Rectal smooth muscle tissue (tissue), 1 donor: Measurements from ENCODE around the gene PNPLA1.

Source experiments
- H3K27ac ChIP-seq: one replicate; pipeline ENCODE4 v1.7.0; 2013; ENCODE audit warnings: low read depth, low read length, inconsistent platforms
- H3K27me3 ChIP-seq: one replicate; pipeline ENCODE4 v1.7.0; 2013; ENCODE audit warnings: low read length; ENCODE audit not compliant: control insufficient read depth, insufficient read depth
- H3K36me3 ChIP-seq: one replicate; pipeline ENCODE4 v1.7.0; 2013; ENCODE audit warnings: low read length; ENCODE audit not compliant: control insufficient read depth, insufficient read depth
- H3K4me1 ChIP-seq: one replicate; pipeline ENCODE4 v1.7.0; 2013; ENCODE audit warnings: low read length; ENCODE audit not compliant: control insufficient read depth, insufficient read depth
- H3K4me3 ChIP-seq: one replicate; pipeline ENCODE4 v1.7.0; 2013; ENCODE audit warnings: low read length
- H3K9ac ChIP-seq: one replicate; pipeline ENCODE4 v1.7.0; 2013; ENCODE audit warnings: low read length

Gene PNPLA1

GRCh38 chr6:36235309-36235708 lies 34.6 kb upstream of the PNPLA1 start:
- Histone ChIP-seq H3K27ac (no peak overlapping the region), H3K36me3 (peaks cover 8% of the 10 kb centered on the region), H3K4me1 (no peaks in the 10 kb centered on the region), H3K4me3 (no peak overlapping the region), H3K9ac (no peak overlapping the region), H3K27me3 (no peaks in the 10 kb centered on the region)

- Histone ChIP-seq H3K36me3 (peaks cover 7% of the 10 kb centered on the region), H3K27me3 (no peaks in the 10 kb centered on the region), H3K9ac (no peak overlapping the region), H3K27ac (no peak overlapping the region), H3K4me1 (no peaks in the 10 kb centered on the region), H3K4me3 (no peak overlapping the region)
Measured at GRCh38 chr6:36235862-36236261, 34.0 kb upstream of the PNPLA1 start.

GRCh38 chr6:36239774-36240173 lies 30.1 kb upstream of the PNPLA1 start:
- H3K36me3 ChIP-seq = no peaks in the 10 kb centered on the region
- no peak overlapping the region for H3K4me3 ChIP-seq
- H3K27me3 ChIP-seq = no peaks in the 10 kb centered on the region
- no peaks in the 10 kb centered on the region for H3K4me1 ChIP-seq
- H3K9ac ChIP-seq = no peak overlapping the region
- H3K27ac ChIP-seq = no peak overlapping the region

GRCh38 chr6:36241728-36242127 lies 28.1 kb upstream of the PNPLA1 start:
- H3K9ac ChIP-seq = no peak overlapping the region
- H3K27me3 ChIP-seq = no peaks in the 10 kb centered on the region
- no peak overlapping the region for H3K27ac ChIP-seq
- no peaks in the 10 kb centered on the region for H3K4me1 ChIP-seq
- no peak overlapping the region for H3K4me3 ChIP-seq
- no peaks in the 10 kb centered on the region for H3K36me3 ChIP-seq

GRCh38 chr6:36242161-36242560 lies 27.7 kb upstream of the PNPLA1 start:
- no peak overlapping the region for H3K4me3 ChIP-seq
- no peaks in the 10 kb centered on the region for H3K36me3 ChIP-seq
- H3K4me1 ChIP-seq = no peaks in the 10 kb centered on the region
- H3K9ac ChIP-seq = no peak overlapping the region
- H3K27me3 ChIP-seq = no peaks in the 10 kb centered on the region
- H3K27ac ChIP-seq = no peak overlapping the region

GRCh38 chr6:36242626-36243025 lies 27.2 kb upstream of the PNPLA1 start:
- Histone ChIP-seq H3K4me3 (no peak overlapping the region), H3K27me3 (no peaks in the 10 kb centered on the region), H3K36me3 (no peaks in the 10 kb centered on the region), H3K9ac (no peak overlapping the region), H3K4me1 (no peaks in the 10 kb centered on the region), H3K27ac (no peak overlapping the region)

GRCh38 chr6:36243562-36244212 lies 26.2 kb upstream of the PNPLA1 start:
- H3K4me3 ChIP-seq = no peak overlapping the region
- no peaks in the 10 kb centered on the region for H3K4me1 ChIP-seq
- no peak overlapping the region for H3K9ac ChIP-seq
- H3K36me3 ChIP-seq = no peaks in the 10 kb centered on the region
- no peak overlapping the region for H3K27ac ChIP-seq
- no peaks in the 10 kb centered on the region for H3K27me3 ChIP-seq

- no peak overlapping the region for H3K9ac ChIP-seq
- H3K4me1 ChIP-seq = no peaks in the 10 kb centered on the region
- no peak overlapping the region for H3K4me3 ChIP-seq
- H3K27ac ChIP-seq = no peak overlapping the region
- no peaks in the 10 kb centered on the region for H3K36me3 ChIP-seq
- no peaks in the 10 kb centered on the region for H3K27me3 ChIP-seq
Measured at GRCh38 chr6:36244641-36245280, 25.1 kb upstream of the PNPLA1 start.

- no peak overlapping the region for H3K4me3 ChIP-seq
- no peaks in the 10 kb centered on the region for H3K36me3 ChIP-seq
- H3K27me3 ChIP-seq = no peaks in the 10 kb centered on the region
- H3K4me1 ChIP-seq = no peaks in the 10 kb centered on the region
- no peak overlapping the region for H3K27ac ChIP-seq
- H3K9ac ChIP-seq = no peak overlapping the region
Measured at GRCh38 chr6:36245572-36246061, 24.2 kb upstream of the PNPLA1 start.

GRCh38 chr6:36246506-36247268 lies 23.2 kb upstream of the PNPLA1 start:
- H3K36me3 ChIP-seq = no peaks in the 10 kb centered on the region
- H3K9ac ChIP-seq = no peak overlapping the region
- H3K27ac ChIP-seq = no peak overlapping the region
- no peaks in the 10 kb centered on the region for H3K27me3 ChIP-seq
- H3K4me3 ChIP-seq = no peak overlapping the region
- H3K4me1 ChIP-seq = no peaks in the 10 kb centered on the region

- Histone ChIP-seq H3K9ac (no peak overlapping the region), H3K27ac (no peak overlapping the region), H3K36me3 (no peaks in the 10 kb centered on the region), H3K4me1 (no peaks in the 10 kb centered on the region), H3K27me3 (no peaks in the 10 kb centered on the region), H3K4me3 (no peak overlapping the region)
Measured at GRCh38 chr6:36247693-36248092, 22.2 kb upstream of the PNPLA1 start.

GRCh38 chr6:36248980-36249379 lies 20.9 kb upstream of the PNPLA1 start:
- no peaks in the 10 kb centered on the region for H3K4me1 ChIP-seq
- H3K27me3 ChIP-seq = no peaks in the 10 kb centered on the region
- H3K9ac ChIP-seq = no peak overlapping the region
- H3K36me3 ChIP-seq = no peaks in the 10 kb centered on the region
- no peak overlapping the region for H3K27ac ChIP-seq
- no peak overlapping the region for H3K4me3 ChIP-seq
